IPS DF 4.7 (cell line): ENCODE measurements around the gene PLCB1.

Source experiments
- DNase-seq: peaks from one replicate; pipeline ENCODE4 v3.0.0-alpha.2; 2013; ENCODE audit warnings: low spot score; ENCODE audit errors: extremely low read depth

PLCB1 gene

DNA sequence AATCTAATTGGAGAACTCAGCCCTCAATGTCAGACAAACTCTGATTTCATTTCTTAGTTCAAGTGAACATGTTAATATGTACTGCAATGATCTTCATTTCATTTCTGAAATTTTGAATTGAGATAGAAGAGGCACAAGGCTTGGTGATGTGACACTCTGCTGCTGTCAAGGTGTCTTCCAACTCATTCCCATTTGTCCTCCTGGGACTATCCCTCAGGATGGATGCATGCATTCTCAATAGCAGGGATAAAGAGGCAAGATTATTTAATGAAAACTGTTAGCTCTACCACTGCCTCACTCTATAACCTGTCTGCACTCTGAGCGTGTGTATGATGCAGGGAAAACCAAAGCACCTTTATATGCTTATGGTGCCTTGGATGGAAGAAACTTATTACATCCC, 78.7 kb downstream of the PLCB1 start:
- DNase-seq = no peak

DNA sequence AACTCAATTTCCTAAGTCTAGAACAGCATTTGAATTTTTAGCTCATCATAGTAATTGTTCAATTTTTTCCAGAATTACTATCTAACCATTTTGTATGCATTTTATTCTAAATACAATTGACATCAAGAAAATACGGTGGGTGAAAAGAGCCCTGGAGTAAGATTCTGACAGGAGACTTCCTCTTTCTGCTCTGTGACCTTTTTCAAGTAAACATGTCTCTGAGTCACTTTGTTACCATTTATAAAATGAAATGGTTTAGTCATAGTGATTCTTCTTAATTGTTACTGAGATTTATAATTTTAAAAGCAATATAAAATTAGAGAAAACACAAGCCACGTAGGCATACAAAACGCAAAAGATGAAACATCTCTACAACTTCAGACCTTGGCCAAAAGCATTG, 80.2 kb downstream of the PLCB1 start:
- no peak for DNase-seq

DNA sequence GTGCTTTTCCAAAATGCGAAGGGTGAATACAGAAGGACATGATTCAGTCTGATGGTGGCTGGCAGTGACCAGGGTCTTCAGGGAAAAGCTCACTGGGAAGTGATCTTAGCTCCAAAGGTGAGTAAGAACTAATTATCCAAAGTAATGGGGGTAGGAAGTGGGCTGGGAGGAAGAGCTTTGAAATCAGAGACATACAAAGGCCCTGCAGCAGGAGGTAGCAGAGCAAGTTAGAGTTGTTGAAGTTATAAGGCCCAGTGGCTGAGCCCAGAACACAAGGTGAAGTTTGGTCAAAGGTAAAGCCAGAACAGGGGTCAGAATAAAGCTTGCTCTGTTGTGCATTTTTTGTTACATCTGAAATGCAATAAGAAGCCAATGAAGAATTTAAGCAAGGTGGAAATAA, 81.2 kb downstream of the PLCB1 start:
- DNase-seq = peak; percentile 5

DNA sequence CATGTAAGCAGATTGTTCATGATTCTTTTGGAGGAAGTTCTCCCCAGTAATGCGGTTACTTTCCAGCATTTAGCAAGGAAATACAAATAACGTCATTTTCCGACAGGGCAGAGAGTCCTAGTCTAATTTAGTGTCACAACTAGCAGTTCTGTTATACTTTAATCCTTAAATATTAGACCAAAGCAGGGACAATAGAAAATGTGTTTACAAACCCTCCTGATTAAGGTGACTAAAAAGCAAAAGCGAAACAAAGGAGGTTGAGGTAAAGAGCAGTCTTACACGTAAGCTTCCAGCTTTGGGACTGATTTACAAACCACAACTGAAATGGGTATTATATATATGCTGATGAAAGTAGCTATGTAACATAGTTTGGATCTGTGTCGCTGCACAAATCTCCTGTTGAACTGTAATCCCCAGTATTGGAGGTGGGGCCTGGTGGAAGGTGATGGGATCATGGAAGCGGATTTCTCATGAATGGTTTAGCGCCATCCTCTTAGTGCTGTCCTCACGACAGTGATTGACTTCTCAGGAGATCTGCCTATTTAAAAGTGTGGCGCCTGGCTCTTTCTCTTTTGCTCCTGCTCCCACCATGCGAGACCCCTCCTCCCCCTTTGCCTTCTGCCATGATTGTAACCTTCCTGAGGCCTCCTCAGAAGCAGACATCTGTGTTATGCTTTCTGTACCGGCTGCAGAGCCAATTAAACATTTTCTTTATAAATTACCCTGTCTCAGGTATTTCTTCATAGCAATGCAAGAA, 81.9 kb downstream of the PLCB1 start:
- DNase-seq = no peak

DNA sequence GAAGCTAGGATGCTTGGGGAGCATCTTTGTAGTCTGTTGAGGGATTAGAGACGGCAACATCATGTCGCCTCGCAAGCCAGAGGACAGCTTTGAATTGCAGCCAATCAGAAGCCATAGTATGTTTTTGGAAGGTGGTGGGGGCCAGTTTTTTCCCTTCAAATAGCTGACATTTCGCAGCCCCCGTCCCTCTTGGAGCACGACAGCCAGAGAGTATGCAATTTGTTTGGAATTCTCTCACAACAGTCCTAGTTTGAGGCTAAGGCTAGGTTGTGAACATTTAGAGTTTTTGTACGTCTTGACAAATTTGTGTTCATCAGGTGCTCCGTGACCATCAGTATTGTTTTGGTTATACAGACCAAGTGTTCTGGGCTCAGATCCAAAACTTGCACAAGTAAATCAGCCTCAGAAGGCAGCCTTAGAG, 83.3 kb downstream of the PLCB1 start:
- DNase-seq = no peak

DNA sequence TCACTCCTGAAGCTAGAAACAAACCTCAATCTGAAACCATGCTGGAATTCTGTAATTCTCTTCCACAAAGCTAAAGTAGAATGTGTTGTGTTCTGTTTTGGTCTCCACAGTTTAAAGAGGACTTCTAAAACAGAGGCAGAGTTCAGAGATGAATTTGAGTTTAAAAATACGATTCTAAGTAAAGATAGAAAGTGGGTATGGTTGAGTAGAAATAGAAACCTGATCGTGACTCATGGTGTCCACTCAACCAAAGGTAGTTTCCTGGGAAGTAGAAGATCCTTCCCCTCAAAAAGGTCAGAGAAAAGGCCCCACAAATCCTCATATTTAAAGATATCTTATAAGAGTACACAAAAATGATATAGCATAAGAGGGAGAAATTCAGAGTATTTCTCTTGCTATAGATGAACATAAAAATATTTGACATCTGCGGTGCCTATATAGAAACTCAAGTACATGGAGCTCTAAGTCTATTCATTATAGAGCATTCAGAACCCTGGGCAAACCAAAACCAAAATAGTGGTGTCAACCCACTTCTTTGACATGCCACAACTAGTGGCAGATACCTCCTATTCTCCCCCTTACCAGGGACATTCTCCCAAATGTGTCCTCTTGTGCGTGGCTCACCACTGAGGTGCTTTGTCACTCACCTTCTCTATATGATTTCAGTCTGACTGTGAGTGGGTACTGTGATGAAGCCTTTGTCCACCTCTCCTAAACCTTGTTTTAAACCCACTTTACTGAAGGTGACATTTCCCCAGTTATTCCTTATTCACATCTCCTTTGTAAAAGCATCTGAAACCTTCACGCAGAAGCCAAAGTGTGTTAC, 84.5 kb downstream of the PLCB1 start:
- no peak for DNase-seq

DNA sequence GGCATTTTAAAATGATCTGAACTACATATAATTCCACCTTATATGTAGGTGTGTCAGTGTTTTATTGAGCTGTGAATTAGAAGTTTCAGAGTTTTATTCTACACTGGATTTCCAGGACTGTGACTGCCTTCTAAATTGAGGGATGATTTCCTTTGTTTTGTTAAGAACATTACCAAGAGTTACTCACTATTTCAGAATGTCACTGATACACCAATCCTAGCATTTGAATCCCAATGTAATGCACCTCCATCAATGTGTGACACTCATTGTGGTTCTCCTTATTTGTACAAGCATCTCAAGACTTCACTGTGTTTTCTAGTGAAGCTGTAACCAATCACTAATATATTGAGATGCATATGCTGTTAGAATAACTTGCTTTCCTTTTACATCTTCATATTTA, 86.8 kb downstream of the PLCB1 start:
- DNase-seq = no peak

DNA sequence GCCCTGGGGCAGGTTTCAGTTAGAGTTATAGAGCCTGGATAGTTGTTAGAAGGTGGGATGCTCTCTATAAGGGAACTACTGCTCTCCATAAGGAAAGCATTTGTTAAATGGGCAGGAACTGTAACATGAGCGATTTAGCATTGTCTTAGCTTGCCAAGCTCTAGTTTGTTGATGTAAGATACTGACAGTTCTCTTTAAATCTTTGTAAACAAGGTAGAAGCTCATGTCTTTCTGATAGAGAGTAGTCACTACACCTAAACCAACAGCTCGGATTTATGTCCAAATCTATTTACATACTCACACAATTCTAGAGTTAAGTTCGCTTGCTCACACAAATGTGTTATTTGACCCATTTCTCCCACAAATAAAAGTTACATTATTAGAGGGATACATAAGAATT, 87.3 kb downstream of the PLCB1 start:
- DNase-seq = no peak

DNA sequence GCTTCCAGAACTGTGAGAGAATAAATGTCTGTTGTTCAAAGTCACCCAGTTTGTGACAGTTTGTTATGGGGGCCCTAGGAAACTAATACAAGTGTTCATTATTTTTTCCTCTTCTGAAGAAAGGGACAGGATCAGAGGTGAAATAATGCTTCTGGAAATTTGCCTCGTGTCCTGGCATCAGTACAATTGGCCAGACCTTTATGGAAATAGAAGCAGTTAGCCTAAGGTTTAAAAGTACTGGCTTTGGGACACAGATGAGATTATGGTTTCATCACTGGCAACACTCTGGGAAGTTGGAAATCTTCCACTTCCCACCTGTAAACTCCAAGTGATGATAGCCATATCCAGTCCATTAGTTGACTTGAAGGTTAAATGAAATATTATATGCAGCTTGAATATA, 88.7 kb downstream of the PLCB1 start:
- no peak for DNase-seq

DNA sequence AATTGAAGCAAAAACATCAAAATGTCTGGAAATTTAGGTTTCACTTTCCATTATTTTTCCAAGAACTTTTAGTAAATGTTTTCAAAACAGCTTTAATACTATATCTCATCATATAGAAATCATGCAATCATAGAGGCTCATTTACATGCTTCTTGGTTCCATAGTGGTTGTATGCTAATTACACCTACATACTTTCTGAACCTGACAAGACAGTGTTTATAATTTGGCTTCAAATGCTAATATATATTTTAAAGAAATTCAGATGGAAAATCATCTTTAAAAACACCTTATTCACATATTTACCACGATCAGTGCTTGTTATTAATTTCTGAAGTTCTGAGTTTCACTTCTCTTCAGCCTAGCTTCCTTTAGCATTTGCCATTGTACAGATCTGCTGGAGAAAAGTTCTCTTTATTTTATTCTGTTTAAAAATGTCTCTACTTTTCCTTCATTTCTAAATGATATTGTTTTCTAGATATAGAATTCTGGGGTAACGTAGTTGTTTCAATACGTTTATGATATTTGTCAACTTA, 89.9 kb downstream of the PLCB1 start:
- no peak for DNase-seq

DNA sequence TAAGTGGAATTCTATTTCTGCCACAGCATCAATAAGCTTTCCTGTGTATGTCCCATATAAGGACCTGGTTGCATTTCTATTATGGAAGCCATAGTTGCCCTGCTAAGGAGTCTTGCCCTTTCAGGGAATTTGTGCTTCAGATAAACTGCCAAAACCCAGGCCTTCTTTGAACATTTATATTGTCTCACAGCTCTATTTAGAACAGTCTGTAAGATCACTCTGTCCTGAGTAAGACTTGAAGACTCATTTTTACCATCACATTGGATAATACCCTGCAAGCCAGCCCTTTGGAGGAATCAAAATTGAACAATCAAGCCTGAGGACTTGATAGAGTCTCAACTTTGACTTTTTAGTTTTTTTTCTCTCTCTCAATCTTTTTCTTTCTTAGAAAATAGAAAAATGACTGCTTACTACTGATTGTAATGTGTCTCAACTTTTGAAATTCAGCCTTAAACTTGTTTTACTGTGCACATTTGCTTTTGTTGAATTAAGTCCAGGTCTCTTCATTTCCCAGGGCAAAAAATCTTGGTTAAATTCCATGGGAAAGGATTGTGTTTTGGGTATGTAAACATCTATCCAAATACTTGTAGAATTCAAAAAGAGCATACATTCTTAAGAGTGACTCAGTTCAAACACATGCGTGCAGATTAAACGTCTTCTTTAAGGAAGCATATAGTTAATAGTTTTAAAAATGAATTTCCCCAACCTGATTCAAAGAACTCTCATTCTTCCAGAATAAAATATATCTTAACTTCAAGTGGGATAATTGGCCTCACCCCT, 91.2 kb downstream of the PLCB1 start:
- DNase-seq = no peak

DNA sequence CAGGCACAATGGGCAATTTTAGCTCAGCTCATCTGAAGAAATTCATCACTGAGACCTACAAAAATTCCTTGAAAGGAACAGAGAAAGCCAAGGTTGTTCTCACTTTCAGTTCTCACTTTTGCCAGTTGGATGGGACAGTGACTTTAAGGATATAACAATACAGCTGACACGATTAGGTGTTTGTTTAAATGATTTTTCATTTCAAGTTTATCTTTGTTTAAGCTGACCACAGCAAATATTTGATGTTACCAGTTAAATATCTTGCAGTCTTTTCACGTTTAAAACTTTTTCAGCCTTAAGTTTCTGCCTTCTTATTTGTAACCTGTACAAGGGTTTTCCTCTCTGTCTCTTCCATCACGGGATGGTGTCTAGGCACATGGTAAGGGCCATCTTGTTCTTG, 93.6 kb downstream of the PLCB1 start:
- no peak for DNase-seq

DNA sequence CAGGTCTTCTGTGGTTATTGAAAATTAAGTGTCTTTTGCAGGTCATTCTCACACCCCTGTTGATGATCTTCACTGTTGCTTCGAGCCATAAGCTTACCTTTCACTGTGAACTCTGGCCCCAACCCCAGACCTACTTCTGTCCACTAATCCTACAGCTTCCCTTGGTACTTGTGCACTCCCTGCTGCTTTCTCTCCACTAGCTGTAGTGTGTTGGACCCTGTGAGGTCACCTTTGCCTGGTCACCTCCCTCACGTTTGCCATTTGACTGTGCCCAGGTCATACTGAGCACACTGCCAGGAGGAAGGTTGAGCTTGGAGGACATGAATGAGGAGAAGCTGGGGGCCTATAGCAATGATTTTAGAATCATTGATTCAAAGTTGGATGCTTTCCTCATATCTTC, 94.0 kb downstream of the PLCB1 start:
- DNase-seq = no peak

DNA sequence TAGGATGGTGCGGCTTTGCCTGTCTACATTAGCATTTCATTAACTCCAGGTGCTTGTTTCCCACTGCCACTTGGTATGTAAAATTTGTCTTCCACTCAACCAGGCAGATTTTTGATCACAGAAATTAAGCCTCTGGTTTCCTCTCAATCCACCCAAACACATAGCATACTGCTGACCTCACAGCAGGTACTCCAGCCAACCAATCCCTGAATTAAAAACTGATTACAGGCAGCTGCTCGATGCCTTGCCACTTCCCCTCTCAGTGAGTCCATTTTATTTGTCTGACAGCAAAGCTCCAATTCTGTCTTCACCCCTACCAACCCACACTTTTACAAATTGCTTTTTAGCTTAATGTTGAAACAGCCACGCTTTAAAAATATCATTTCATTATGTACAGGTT, 95.2 kb downstream of the PLCB1 start:
- DNase-seq = no peak

DNA sequence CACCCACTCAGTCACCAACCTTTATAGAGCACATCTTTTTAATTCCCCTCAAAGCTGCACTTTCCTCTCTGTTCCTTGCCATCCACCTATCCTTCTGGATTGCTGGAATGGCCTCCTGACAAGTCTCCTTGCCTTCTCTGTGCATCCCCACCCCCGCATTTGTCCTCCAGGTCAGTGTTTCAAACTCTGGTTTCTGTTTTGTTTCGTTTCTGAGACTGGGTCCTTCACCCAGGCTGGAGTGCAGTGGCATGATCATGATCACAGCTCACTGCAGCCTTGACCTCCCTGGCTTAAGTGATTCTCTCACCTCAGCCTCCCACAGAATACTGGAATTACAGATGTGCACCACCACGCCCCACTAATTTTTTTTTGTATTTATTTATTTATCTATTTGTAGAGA, 96.2 kb downstream of the PLCB1 start:
- no peak for DNase-seq

DNA sequence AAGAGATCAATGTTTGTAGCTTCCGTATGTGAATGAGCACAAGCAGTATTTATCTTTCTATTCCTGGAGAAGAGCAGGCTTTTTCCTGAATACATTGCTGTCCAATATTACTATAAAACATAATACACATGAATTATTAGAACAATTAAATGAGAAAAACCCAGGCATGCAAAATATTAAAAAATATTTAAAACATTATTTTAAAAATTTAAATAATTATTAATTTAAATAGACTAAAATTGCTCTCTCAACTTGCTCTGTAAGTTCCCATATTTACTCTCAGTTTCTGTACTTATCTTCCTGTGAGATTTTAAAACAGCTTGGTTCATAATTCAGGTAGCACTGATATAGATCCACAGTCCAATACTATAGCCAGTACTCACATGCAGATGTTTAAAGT, 97.0 kb downstream of the PLCB1 start:
- DNase-seq = no peak

DNA sequence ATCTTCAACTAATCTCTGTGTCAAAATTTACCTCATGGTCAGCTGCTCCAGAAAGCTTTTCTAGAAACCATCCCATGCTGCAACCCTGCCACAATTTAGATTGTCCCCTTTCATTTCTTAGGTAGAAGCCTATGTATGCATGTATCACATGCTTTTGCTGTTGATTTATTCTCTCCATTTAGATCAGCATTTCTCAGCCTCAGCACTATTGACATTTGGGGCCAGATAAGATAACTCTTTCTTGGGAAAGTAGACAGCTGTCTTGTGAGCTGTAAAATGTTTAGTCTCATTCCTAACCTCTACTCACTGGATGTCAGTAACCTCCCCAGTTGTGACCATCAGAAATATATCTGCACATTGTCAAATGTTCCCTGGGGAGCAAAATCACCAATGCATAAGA, 99.0 kb downstream of the PLCB1 start:
- DNase-seq = no peak

DNA sequence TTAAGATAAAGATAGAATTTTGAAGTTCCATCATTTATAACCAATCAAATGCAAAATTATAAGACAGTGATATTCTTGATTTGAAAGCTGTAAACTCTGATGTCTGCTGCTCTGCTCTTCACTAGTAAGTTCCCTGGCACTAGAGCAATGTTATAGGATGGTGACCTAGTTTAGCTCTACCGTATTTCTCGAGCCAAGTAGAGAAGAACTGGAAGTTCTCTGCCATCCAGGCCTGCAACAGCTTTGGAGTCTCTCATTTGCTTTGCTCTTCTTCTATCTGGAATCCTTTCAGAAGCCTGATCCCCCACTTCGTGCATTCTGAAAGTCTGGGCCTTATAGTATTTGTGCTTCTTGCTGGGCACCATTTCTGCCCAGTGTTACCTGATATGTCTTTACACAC, 100.3 kb downstream of the PLCB1 start:
- no peak for DNase-seq

DNA sequence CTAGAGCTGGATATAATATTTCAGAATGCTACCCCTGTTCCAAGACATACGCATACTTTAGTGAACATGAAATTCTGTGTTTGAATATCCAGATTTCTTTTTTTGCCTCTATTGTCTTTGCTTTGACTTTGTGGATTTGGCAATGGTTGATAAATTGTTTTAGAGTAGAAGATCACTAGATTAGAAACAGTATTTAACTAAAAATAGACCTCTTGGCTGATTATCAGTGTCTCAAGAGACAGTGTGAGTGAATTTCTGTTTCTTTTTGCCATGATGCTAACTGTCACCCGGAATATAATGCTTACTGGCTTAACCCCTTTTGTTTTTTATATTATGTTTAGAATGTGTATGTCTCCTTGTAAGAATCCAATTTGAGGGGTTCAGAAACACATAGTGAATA, 102.5 kb downstream of the PLCB1 start:
- no peak for DNase-seq

DNA sequence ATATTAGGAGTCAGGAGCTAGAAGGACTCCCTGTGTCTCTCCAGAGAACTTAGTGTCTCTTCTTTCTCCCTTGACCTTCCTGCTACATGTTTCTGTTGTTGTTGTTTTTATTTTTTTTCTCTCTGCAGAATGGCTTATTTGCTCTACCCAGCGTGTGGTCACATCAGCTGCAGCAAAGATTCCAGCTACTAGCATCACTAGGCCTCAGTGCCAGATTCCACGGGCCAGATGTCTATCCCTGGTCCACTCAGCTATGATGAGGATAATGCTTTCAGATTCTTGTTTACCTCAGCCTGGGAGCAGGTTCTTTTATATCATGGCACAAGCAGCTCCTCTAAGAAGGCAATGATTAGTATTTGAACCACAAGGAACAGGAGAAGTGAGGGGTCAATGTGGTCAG, 110.0 kb downstream of the PLCB1 start:
- DNase-seq = no peak

DNA sequence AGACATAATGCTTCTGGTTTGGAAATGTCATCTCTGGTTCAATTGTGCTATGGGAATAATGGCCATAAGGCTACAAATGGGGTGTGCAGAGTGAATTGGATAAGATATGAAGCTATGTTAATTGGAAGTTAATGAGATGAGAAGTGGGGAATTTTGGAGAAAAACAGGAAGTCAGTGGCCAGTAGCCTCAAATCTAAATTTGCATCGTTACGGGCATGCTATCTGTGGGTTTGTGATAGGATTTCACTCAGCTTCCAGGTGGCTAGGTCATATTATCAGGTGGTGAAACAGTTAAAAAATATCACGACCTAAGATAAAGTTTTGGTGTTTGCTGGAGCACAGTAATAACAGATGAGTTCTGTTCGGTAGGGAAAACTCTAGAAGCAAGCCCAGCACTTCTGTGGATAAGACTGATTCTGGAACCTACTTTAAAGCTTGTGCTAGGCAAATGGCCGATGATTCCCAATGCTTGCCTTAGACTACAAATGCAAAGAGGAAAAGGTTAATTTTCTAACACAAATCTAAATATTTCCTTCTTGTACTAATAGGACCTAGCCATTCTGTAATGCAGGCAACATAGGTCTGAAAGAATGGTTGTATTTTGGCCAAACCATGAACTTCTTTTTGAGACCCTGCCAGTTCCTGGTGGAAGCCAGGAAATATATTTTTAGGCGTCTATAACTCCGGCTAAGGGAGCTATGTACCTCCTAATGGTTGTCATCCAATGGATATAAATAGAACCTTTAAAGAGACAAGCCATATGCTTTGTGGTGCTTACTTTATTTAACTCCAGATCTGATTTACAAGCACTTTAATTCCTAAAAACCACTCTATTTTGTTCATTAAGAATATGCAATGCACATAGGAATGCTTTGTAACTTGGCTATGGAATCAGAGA, 111.0 kb downstream of the PLCB1 start:
- no peak for DNase-seq
